Stimulated activated effector memory CD8-positive, alpha-beta T cell treated with anti-CD3 and anti-CD28 coated beads, Interleukin-12 subunit alpha, Interleukin-12 subunit beta, amount 100 ng/mL, for 72 hours (primary cell): ENCODE results near the gene GYPE.
"Not testable (repeated sequence)": the region's sequence is repeated elsewhere in the genome, so short reads cannot be mapped to it uniquely, and the experiment has no call there.

Experiments
- ATAC-seq: fragments of 150-1000 bp; cut with Tn5 transposase; 2 replicates; pipeline ENCODE4 v1.10.0; 2021
- DNase-seq, 2 donors: peaks; one replicate each; pipeline ENCODE4 v3.0.0; 2021 to 2022; ENCODE audit warnings: low spot score in 2 of 2
- H3K27ac Mint-ChIP-seq: one replicate; pipeline ENCODE4 v1.8.0; 2022; ENCODE audit warnings: mild to moderate bottlenecking, mixed read lengths
- H3K36me3 Mint-ChIP-seq: one replicate; pipeline ENCODE4 v1.8.0; 2022; ENCODE audit warnings: mild to moderate bottlenecking, mixed read lengths
- H3K4me1 Mint-ChIP-seq: one replicate; pipeline ENCODE4 v1.8.0; 2022; ENCODE audit warnings: mixed read lengths
- H3K4me3 Mint-ChIP-seq: one replicate; pipeline ENCODE4 v1.8.0; 2022; ENCODE audit warnings: mild to moderate bottlenecking, mixed read lengths
- H3K9me3 Mint-ChIP-seq: one replicate; pipeline ENCODE4 v1.8.0; 2022; ENCODE audit warnings: mixed read lengths

Gene GYPE

GRCh38 chr4:143842624-143843505, 62.5 kb downstream of the GYPE start:
- H3K9me3 Mint-ChIP-seq, ATAC-seq, DNase-seq, H3K36me3 Mint-ChIP-seq, H3K4me1 Mint-ChIP-seq, H3K27ac Mint-ChIP-seq, H3K4me3 Mint-ChIP-seq: not testable (repeated sequence)

- not testable (repeated sequence) for ATAC-seq, H3K4me3 Mint-ChIP-seq, H3K4me1 Mint-ChIP-seq, DNase-seq, H3K27ac Mint-ChIP-seq, H3K9me3 Mint-ChIP-seq, H3K36me3 Mint-ChIP-seq
These were observed 65.9 kb downstream of the GYPE start for GRCh38 chr4:143839413-143839812.

- not testable (repeated sequence) for DNase-seq, H3K27ac Mint-ChIP-seq, H3K4me3 Mint-ChIP-seq, H3K36me3 Mint-ChIP-seq, ATAC-seq, H3K4me1 Mint-ChIP-seq
- H3K9me3 Mint-ChIP-seq = peaks cover 12% of the 10 kb centered on the region
These were observed 71.2 kb downstream of the GYPE start for GRCh38 chr4:143834196-143834595.

GRCh38 chr4:143833676-143834075, 71.7 kb downstream of the GYPE start:
- not testable (repeated sequence) for H3K36me3 Mint-ChIP-seq, DNase-seq, H3K4me1 Mint-ChIP-seq, H3K27ac Mint-ChIP-seq, H3K4me3 Mint-ChIP-seq, ATAC-seq
- peaks cover 12% of the 10 kb centered on the region for H3K9me3 Mint-ChIP-seq

GRCh38 chr4:143830576-143830975, 74.8 kb downstream of the GYPE start:
- peaks cover 25% of the 10 kb centered on the region for H3K9me3 Mint-ChIP-seq
- DNase-seq, H3K36me3 Mint-ChIP-seq, H3K4me1 Mint-ChIP-seq, H3K4me3 Mint-ChIP-seq, ATAC-seq, H3K27ac Mint-ChIP-seq: not testable (repeated sequence)

GRCh38 chr4:143829239-143829620, 76.1 kb downstream of the GYPE start:
- H3K9me3 Mint-ChIP-seq = peaks cover 25% of the 10 kb centered on the region
- H3K36me3 Mint-ChIP-seq, H3K27ac Mint-ChIP-seq, ATAC-seq, DNase-seq, H3K4me1 Mint-ChIP-seq, H3K4me3 Mint-ChIP-seq: not testable (repeated sequence)
